Forelimb muscle (tissue), 1 donor: ENCODE data around the gene HAPLN3. TPM values are rescaled to one million over a fixed set of nuclear protein-coding genes. Genes with fewer than 3 reads are reported as not detected.

Experiments
- DNase-seq: peaks from one replicate; pipeline ENCODE4 v3.0.0-alpha.2; 2013; ENCODE audit warnings: low read depth
- polyA plus RNA-seq: library from polyadenylated mRNA; unstranded; fragments of 120-200 nt; gene quantifications from one replicate; pipeline ENCODE4 v1.2.1, GENCODE V29; 2013; ENCODE audit not compliant: insufficient read length

HAPLN3 gene
- polyA plus RNA-seq, 1 donor: 9.4 TPM

DNA sequence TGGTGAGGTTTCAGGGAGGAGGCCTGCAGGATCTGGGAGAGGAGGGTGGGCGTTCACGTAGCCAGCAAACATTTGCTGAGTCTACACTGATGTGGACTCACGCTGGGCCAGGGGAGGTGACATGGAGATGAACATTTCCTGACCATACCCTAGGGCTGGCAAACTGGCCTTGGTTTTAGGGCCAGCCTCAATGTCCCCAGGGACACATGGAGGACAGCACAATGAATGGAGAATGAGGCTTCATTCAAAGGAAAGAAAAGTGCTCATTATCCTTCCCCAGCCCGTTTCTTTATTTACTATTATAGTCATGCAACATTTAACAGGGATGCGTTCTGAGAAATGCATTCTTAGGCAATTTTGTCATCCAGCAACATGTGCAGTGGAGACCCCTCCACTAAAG, 65.3 kb downstream of the HAPLN3 start:
- no peak for DNase-seq

- no peak for DNase-seq
Observed at GRCh38 chr15:88828791-88829190, 66.6 kb downstream of the HAPLN3 start.

Other genes with a start within 250 kb of the HAPLN3 start
- 4.1 TPM for gene ACAN, start 92.1 kb downstream of the HAPLN3 start, polyA plus RNA-seq
- 164 TPM for gene MFGE8, start 17.8 kb upstream of the HAPLN3 start, polyA plus RNA-seq
- 18.5 TPM for gene ABHD2, start 192.9 kb upstream of the HAPLN3 start, polyA plus RNA-seq